ENCODE data around the gene CMIP.

Gene CMIP

GRCh38 chr16:81604960-81605383, 160.4 kb downstream of the CMIP start:
- no peak for DNase-seq (ENCODE audit: low read depth in 2 of 2)

- DNase-seq (ENCODE audit: low read depth in 2 of 2): no peak
Observed at GRCh38 chr16:81606039-81606438, 161.4 kb downstream of the CMIP start.

GRCh38 chr16:81607006-81607405, 162.4 kb downstream of the CMIP start:
- DNase-seq (ENCODE audit: low read depth in 2 of 2): no peak

- no peak for DNase-seq (ENCODE audit: low read depth in 2 of 2)
Observed at GRCh38 chr16:81607805-81608522, 163.4 kb downstream of the CMIP start.

GRCh38 chr16:81608523-81609209, 164.1 kb downstream of the CMIP start:
- DNase-seq (ENCODE audit: low read depth in 2 of 2): no peak

- DNase-seq (ENCODE audit: low read depth in 2 of 2): no peak
Observed at GRCh38 chr16:81609323-81609892, 164.8 kb downstream of the CMIP start.

GRCh38 chr16:81610144-81610842, 165.7 kb downstream of the CMIP start:
- no peak for DNase-seq (ENCODE audit: low read depth in 2 of 2)

- no peak for DNase-seq (ENCODE audit: low read depth in 2 of 2)
Observed at GRCh38 chr16:81610936-81611335, 166.3 kb downstream of the CMIP start.

GRCh38 chr16:81611721-81612120, 167.1 kb downstream of the CMIP start:
- DNase-seq (ENCODE audit: low read depth in 2 of 2): no peak

- no peak for DNase-seq (ENCODE audit: low read depth in 2 of 2)
Observed at GRCh38 chr16:81612351-81613163, 167.9 kb downstream of the CMIP start.

- no peak for DNase-seq (ENCODE audit: low read depth in 2 of 2)
Observed at GRCh38 chr16:81614171-81614570, 169.6 kb downstream of the CMIP start.

GRCh38 chr16:81614654-81615359, 170.2 kb downstream of the CMIP start:
- no peak for DNase-seq (ENCODE audit: low read depth in 2 of 2)

GRCh38 chr16:81615411-81615810, 170.8 kb downstream of the CMIP start:
- DNase-seq (ENCODE audit: low read depth in 2 of 2): no peak

- DNase-seq (ENCODE audit: low read depth in 2 of 2): no peak
Observed at GRCh38 chr16:81615833-81616232, 171.2 kb downstream of the CMIP start.

GRCh38 chr16:81616321-81617020, 171.9 kb downstream of the CMIP start:
- DNase-seq (ENCODE audit: low read depth in 2 of 2): peak; percentile 34 to 52

GRCh38 chr16:81617021-81617346, 172.4 kb downstream of the CMIP start:
- DNase-seq (ENCODE audit: low read depth in 2 of 2): no peak

GRCh38 chr16:81618187-81618586, 173.6 kb downstream of the CMIP start:
- DNase-seq (ENCODE audit: low read depth in 2 of 2): no peak

- no peak for DNase-seq (ENCODE audit: low read depth in 2 of 2)
Observed at GRCh38 chr16:81618661-81619060, 174.1 kb downstream of the CMIP start.

- DNase-seq (ENCODE audit: low read depth in 2 of 2): no peak
Observed at GRCh38 chr16:81620029-81620428, 175.4 kb downstream of the CMIP start.

GRCh38 chr16:81620796-81621195, 176.2 kb downstream of the CMIP start:
- DNase-seq (ENCODE audit: low read depth in 2 of 2): no peak
